CD4-positive, alpha-beta memory T cell (primary cell): ENCODE results near the gene ISM1. TPM values are rescaled to one million over a fixed set of nuclear protein-coding genes. Genes with fewer than 3 reads are reported as not detected.
A peak's percentile ranks its signal among the peaks of the same experiment; 100 is the strongest.

Experiments
- CTCF ChIA-PET: fragments of 350-600 bp; sonication (Branson Sonifier 250); formaldehyde crosslinking; loops from one replicate; lab custom pipeline; 2021; ENCODE audit warnings: inconsistent platforms; ENCODE audit not compliant: partially characterized antibody; lab: Charles Lee
- POLR2A ChIA-PET: fragments of 350-600 bp; sonication (Branson Sonifier 250); formaldehyde crosslinking; loops from one replicate; lab custom pipeline; 2021; ENCODE audit not compliant: partially characterized antibody; lab: Charles Lee
- DNase-seq, 5 donors: peaks; one replicate each; pipeline versions ENCODE4 v3.0.0 to v3.0.0-alpha.2; 2020 to 2022; ENCODE audit warnings: mixed read lengths in 1 of 5
- H3K27ac ChIP-seq: one replicate; pipeline ENCODE4 v1.7.0; 2013; ENCODE audit warnings: low read depth, low read length
- H3K27me3 ChIP-seq: 2 replicates; pipeline ENCODE4 v1.7.0; 2013; ENCODE audit warnings: mild to moderate bottlenecking, low read length, moderate library complexity; ENCODE audit not compliant: insufficient read depth
- H3K36me3 ChIP-seq: 2 replicates; pipeline ENCODE4 v1.7.0; 2013; ENCODE audit warnings: mild to moderate bottlenecking, low read length, moderate library complexity; ENCODE audit not compliant: insufficient read depth
- H3K4me1 ChIP-seq: 2 replicates; pipeline ENCODE4 v1.7.0; 2013; ENCODE audit warnings: mild to moderate bottlenecking, low read length, moderate library complexity; ENCODE audit not compliant: insufficient read depth
- H3K4me3 ChIP-seq, 2 donors: one replicate each; pipeline ENCODE4 v1.7.0; 2013; ENCODE audit warnings: low read length in 2 of 2, mild to moderate bottlenecking in 1 of 2
- H3K9me3 ChIP-seq, 2 donors: one replicate each; pipeline ENCODE4 v1.7.0; 2013; ENCODE audit warnings: low read length in 2 of 2, control low read depth in 1 of 2; ENCODE audit not compliant: control insufficient read depth in 1 of 2
- H3K27ac Mint-ChIP-seq, 7 donors: one replicate each; pipeline ENCODE4 v1.8.0; 2020 to 2021; ENCODE audit warnings: mixed read lengths in 7 of 7, mild to moderate bottlenecking in 6 of 7, inconsistent platforms in 3 of 7, moderate library complexity in 3 of 7
- H3K27me3 Mint-ChIP-seq, 2 donors: one replicate each; pipeline ENCODE4 v1.8.0; 2020 to 2021; ENCODE audit warnings: mixed read lengths in 2 of 2
- H3K36me3 Mint-ChIP-seq, 2 donors: one replicate each; pipeline ENCODE4 v1.8.0; 2020 to 2021; ENCODE audit warnings: mixed read lengths in 2 of 2, inconsistent platforms in 1 of 2, mild to moderate bottlenecking in 1 of 2
- H3K4me1 Mint-ChIP-seq, 4 donors: one replicate each; pipeline ENCODE4 v1.8.0; 2020 to 2021; ENCODE audit warnings: mixed read lengths in 4 of 4, mild to moderate bottlenecking in 1 of 4
- H3K4me3 Mint-ChIP-seq, 8 donors: one replicate each; pipeline ENCODE4 v1.8.0; 2020 to 2021; ENCODE audit warnings: mixed read lengths in 8 of 8, mild to moderate bottlenecking in 7 of 8, moderate library complexity in 6 of 8, inconsistent platforms in 3 of 8
- H3K9me3 Mint-ChIP-seq, 8 donors: one replicate each; pipeline ENCODE4 v1.8.0; 2020 to 2021; ENCODE audit warnings: mixed read lengths in 8 of 8, mild to moderate bottlenecking in 5 of 8, inconsistent platforms in 3 of 8, moderate library complexity in 1 of 8
- intact Hi-C: fragments of 100-400 bp; cut with micrococcal nuclease; formaldehyde crosslinking; loops from one replicate; pipeline ENCODE4 v1.15.1; 2023
- polyA plus RNA-seq, 2 donors: library from polyadenylated mRNA; unstranded; fragments of 300-500 nt; fragmentation: Illumina TruSeq; gene quantifications; one replicate each; pipeline ENCODE4 v1.2.3, GENCODE V29; 2021
- total RNA-seq, 2 experiments: library from RNA; stranded (reverse); gene quantifications; one replicate each; pipeline ENCODE4 v1.2.3, GENCODE V29; 2021

The ISM1 gene
- total and polyA plus RNA-seq, 4 experiments from 2014 or later: 2.5 to 7.7 (median 4.0) TPM

DNA sequence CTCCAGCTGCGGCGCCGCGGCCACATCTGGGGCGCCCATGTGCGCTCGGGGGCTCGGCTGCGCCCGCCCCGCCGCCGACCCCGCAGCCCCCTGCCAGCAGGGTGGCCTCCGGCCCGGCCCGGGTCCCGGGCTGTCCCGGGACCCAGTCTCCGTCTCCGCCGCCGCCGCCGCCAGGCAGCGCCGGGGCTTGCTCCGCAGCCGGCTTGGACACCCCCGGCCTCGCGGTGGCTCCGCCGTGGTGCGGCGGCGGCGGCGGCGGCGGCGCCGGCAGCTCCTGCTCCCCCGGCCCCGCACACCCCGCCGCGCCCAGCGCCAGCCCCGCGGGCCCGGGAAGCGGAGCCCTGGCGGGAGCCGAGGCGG is 219 bp downstream of the ISM1 start:
- H3K4me1 ChIP-seq: peaks cover 20% of the 10 kb centered on the region
- ChIA-PET POLR2A (interaction anchor here (1.0 to 4.9 kb wide), 9 partner anchors 8 to 41 kb away, joined by 3 to 56 read pairs (median 5); no protein-coding TSS in a partner anchor), CTCF (interaction anchor here (1.1 to 1.9 kb wide), 3 partner anchors 22 to 81 kb away, joined by 3 to 6 read pairs (median 5); no protein-coding TSS in a partner anchor)
- peaks cover 0 to 2% (median 0%) of the 10 kb centered on the region in 8 donors for H3K9me3 Mint-ChIP-seq
- H3K27ac ChIP-seq: no peak overlapping the region
- no peaks in the 10 kb centered on the region for H3K36me3 Mint-ChIP-seq
- H3K36me3 ChIP-seq: no peaks in the 10 kb centered on the region
- H3K4me3 Mint-ChIP-seq: peak overlapping the region in 3 of 8 donors; percentile 13 to 90 (median 35)
- H3K4me3 ChIP-seq: no peak overlapping the region
- peaks cover 6 to 23% of the 10 kb centered on the region in 2 donors for H3K27me3 Mint-ChIP-seq
- no peaks in the 10 kb centered on the region for H3K9me3 ChIP-seq
- H3K27me3 ChIP-seq: peaks cover 12% of the 10 kb centered on the region
- intact Hi-C loops: loop anchor here (1.0 to 10.0 kb wide), 4 partner anchors 10 to 564 kb away; partner anchors contain the start of genes ESF1 and NDUFAF5
- DNase-seq: peak in 1 of 5 donors; percentile 35
- peaks cover 4 to 31% (median 15%) of the 10 kb centered on the region in 4 donors for H3K4me1 Mint-ChIP-seq
- H3K27ac Mint-ChIP-seq: no peak overlapping the region

DNA sequence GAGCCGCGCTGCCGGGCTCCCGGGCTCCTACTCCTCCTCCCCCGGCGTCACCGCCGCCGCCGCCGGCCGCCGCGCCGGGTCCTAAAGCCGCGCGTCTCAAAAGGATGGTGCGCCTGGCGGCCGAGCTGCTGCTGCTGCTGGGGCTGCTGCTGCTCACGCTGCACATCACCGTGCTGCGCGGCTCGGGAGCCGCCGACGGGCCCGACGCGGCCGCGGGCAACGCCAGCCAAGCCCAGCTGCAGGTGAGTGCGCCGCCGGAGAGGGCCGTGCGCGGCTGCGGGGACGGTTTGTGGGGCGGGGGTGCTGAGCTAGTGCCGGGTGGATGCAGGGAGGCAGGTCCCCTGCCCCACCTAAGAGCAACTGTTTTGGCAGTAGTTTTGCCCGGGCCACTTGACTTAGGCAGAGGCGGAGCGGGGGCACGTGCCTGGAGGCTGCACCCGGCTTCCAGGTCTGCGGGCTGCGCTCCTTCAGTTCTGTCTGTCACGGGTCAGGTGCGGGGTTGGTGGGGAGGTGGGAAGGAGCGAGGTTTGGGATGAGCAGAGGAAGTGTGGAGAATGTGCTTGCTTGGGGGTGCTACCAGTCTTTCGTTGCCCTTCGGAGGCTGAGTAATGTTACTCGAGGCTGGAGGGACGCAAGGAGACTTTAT is 722 bp downstream of the ISM1 start:
- peaks cover 20% of the 10 kb centered on the region for H3K4me1 ChIP-seq
- H3K4me3 ChIP-seq: peak overlapping the region; percentile 52 to 60
- peak overlapping the region; percentile 43 for H3K27ac ChIP-seq
- POLR2A ChIA-PET: interaction anchor here (1.0 to 4.9 kb wide), 10 partner anchors 8 to 41 kb away, joined by 3 to 56 read pairs (median 4); no protein-coding TSS in a partner anchor
- intact Hi-C loops: loop anchor here (1.0 to 10.0 kb wide), 4 partner anchors 10 to 563 kb away; partner anchors contain the start of genes ESF1 and NDUFAF5
- DNase-seq: peak; percentile 73 to 80 (median 78)
- peak overlapping the region; percentile 71 to 93 (median 89) for H3K27ac Mint-ChIP-seq
- H3K27me3 ChIP-seq: peaks cover 12% of the 10 kb centered on the region
- peak overlapping the region; percentile 85 to 95 (median 88) for H3K4me3 Mint-ChIP-seq
- H3K36me3 Mint-ChIP-seq: peaks cover 0 to 3% of the 10 kb centered on the region in 2 donors
- no peaks in the 10 kb centered on the region for H3K9me3 ChIP-seq
- no peaks in the 10 kb centered on the region for H3K36me3 ChIP-seq
- H3K9me3 Mint-ChIP-seq: peaks cover 0 to 6% (median 0%) of the 10 kb centered on the region in 8 donors
- H3K27me3 Mint-ChIP-seq: peaks cover 6 to 20% of the 10 kb centered on the region in 2 donors
- CTCF ChIA-PET: interaction anchor here (1.2 to 1.9 kb wide), 2 partner anchors 45 to 81 kb away, joined by 5 to 6 read pairs; no protein-coding TSS in a partner anchor
- peaks cover 7 to 31% (median 16%) of the 10 kb centered on the region in 4 donors for H3K4me1 Mint-ChIP-seq

DNA sequence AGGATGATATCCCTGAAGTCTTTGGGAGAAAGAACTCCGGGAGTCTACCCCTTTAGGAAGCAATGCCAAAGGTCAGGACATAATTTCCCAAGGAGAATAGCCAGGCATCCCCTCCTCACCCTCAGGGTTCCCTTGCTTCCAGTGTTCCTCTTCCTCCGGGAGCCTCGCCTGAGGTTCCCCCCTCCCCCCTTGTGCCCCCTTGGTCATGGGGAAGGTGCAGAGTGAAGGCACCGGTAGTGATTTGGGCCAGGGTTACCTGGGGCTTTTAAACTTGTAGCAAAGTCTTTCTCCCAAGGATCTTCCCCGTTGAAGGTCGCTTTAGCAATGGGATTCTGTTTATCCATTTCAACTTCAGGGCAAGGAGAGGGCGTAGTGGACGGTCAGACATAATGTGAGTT is 1.2 kb downstream of the ISM1 start:
- Mint-ChIP-seq H3K27ac (peak overlapping the region; percentile 71 to 93 (median 89)), H3K36me3 (peaks cover 0 to 3% of the 10 kb centered on the region in 2 donors), H3K9me3 (peaks cover 0 to 10% (median 0%) of the 10 kb centered on the region in 8 donors), H3K4me1 (peaks cover 7 to 31% (median 16%) of the 10 kb centered on the region in 4 donors), H3K27me3 (peaks cover 6 to 20% of the 10 kb centered on the region in 2 donors), H3K4me3 (peak overlapping the region; percentile 85 to 95 (median 88))
- Histone ChIP-seq H3K9me3 (no peaks in the 10 kb centered on the region), H3K36me3 (no peaks in the 10 kb centered on the region), H3K27me3 (peaks cover 12% of the 10 kb centered on the region), H3K4me3 (peak overlapping the region in 1 of 2 donors; percentile 60), H3K27ac (no peak overlapping the region), H3K4me1 (peaks cover 20% of the 10 kb centered on the region)
- DNase-seq: no peak
- ChIA-PET CTCF (interaction anchor here (1.2 to 1.7 kb wide), 2 partner anchors 38 to 44 kb away, joined by 3 to 5 read pairs; no protein-coding TSS in a partner anchor), POLR2A (interaction anchor here (1.1 to 4.9 kb wide), 6 partner anchors 7 to 40 kb away, joined by 3 to 56 read pairs (median 12); no protein-coding TSS in a partner anchor)
- intact Hi-C loops: loop anchor here (10.0 kb wide), 1 partner anchor 562 kb away; the partner anchor contains the start of genes ESF1 and NDUFAF5

DNA sequence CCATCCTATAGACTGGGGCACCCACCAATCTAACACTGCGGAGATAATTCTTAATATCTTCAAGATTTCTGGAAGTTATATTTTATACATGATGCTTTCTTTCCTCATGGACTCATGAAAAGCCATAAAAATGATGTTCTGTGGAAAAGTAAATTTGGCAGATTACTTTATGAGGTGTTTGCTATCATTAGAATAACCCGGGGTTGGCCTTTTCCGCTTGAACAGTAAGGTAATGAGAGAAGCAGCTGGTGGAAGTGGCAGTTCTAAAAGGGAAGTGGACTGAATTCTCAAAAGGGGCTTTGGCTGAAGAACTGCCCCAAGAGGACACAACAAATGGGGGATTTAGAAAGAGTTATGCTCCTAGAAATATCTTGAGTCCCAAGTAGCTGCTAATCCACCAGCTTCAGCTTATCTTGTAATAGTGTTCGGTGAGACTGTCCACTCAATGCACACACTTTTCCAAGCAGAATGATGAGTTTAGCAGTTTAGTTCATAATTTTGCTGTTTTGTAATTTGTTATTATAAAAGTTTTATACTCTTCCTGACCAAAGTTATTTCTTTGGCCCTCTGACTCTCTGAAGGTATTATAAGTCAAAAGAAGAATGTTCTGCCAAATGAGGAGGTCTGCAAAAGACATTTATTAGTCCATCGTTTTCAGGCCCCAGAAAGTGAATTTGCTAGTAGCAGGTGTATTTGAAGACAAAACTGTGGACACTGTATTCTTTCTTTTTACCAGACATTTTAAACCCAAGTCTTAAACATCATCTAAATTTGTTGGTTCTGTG is 2.9 kb downstream of the ISM1 start:
- Mint-ChIP-seq H3K4me1 (peaks cover 11 to 37% (median 21%) of the 10 kb centered on the region in 4 donors), H3K9me3 (peaks cover 0 to 10% (median 0%) of the 10 kb centered on the region in 8 donors), H3K27ac (peak overlapping the region in 6 of 7 donors; percentile 11 to 84 (median 39)), H3K36me3 (peaks cover 0 to 3% of the 10 kb centered on the region in 2 donors), H3K4me3 (peak overlapping the region in 2 of 8 donors; percentile 3 to 47), H3K27me3 (peaks cover 6% of the 10 kb centered on the region in 2 donors)
- Histone ChIP-seq H3K9me3 (no peaks in the 10 kb centered on the region), H3K36me3 (no peaks in the 10 kb centered on the region), H3K27ac (no peak overlapping the region), H3K27me3 (peaks cover 10% of the 10 kb centered on the region), H3K4me3 (no peak overlapping the region), H3K4me1 (peaks cover 27% of the 10 kb centered on the region)
- ChIA-PET POLR2A (interaction anchor here (4.9 kb wide), 1 partner anchor 24 kb away, joined by 56 read pairs; no protein-coding TSS in a partner anchor), CTCF (interaction anchor here (1.7 kb wide), 1 partner anchor 36 kb away, joined by 3 read pairs; no protein-coding TSS in a partner anchor)
- no peak for DNase-seq
- intact Hi-C loops: loop anchor here (10.0 kb wide), 1 partner anchor 561 kb away; the partner anchor contains the start of genes ESF1 and NDUFAF5

DNA sequence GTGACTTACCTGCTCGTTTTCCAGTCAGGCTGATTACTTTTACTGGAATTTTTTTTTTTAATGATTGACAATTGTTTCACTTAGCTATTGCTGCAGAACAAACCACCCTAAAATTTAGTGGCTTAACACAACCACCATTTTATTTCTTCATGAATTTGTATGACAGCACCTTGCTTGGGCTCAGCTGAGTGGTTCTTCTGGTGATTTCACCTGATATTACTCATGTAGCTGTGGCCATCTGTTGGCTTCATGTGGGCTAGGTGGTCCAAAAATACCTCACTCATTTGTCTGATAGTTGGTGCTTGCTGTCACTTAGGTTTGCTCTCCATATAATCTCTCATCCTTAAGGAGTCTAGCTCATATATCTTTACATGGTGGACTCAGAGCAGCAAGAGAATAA is 5.3 kb downstream of the ISM1 start:
- Mint-ChIP-seq H3K36me3 (peaks cover 0 to 3% of the 10 kb centered on the region in 2 donors), H3K4me1 (peaks cover 27 to 50% (median 38%) of the 10 kb centered on the region in 4 donors), H3K27ac (peak overlapping the region in 4 of 7 donors; percentile 22 to 58 (median 35)), H3K27me3 (peaks cover 0 to 3% of the 10 kb centered on the region in 2 donors), H3K4me3 (no peak overlapping the region), H3K9me3 (peaks cover 0 to 9% (median 1%) of the 10 kb centered on the region in 8 donors)
- intact Hi-C loops: loop anchor here (10.0 kb wide), 1 partner anchor 558 kb away; the partner anchor contains the start of genes ESF1 and NDUFAF5
- CTCF ChIA-PET: interaction anchor here (0.8 to 1.1 kb wide), 3 partner anchors 9 to 23 kb away, joined by 3 read pairs; no protein-coding TSS in a partner anchor
- POLR2A ChIA-PET: interaction anchor here (1.2 kb wide), 1 partner anchor 21 kb away, joined by 3 read pairs; no protein-coding TSS in a partner anchor
- peaks cover 41% of the 10 kb centered on the region for H3K4me1 ChIP-seq
- no peaks in the 10 kb centered on the region for H3K27me3 ChIP-seq
- no peaks in the 10 kb centered on the region for H3K36me3 ChIP-seq
- no peak overlapping the region for H3K4me3 ChIP-seq
- H3K9me3 ChIP-seq: no peaks in the 10 kb centered on the region
- DNase-seq: no peak
- H3K27ac ChIP-seq: no peak overlapping the region

DNA sequence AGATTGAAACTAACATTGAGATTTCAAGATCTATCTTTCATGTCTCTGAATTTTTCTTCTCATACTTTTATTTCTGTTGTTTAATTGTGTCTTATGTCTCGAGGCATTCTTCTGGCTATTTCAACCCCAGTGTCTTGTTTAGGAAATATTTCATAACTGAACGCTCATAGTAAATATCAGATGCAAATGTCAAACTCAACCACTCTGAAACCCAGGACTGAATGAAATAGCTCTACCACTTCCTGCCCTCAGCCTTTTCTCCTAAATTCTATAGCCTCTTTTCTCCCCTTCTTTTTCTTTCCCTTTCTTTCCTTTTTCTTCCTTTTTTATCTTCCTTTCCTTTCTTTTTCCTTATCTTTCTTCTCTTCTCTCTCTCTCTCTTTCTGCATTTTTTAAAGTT is 7.7 kb downstream of the ISM1 start:
- H3K36me3 ChIP-seq: no peaks in the 10 kb centered on the region
- H3K9me3 ChIP-seq: no peaks in the 10 kb centered on the region
- peak overlapping the region in 7 of 8 donors; percentile 30 to 81 (median 76) for H3K4me3 Mint-ChIP-seq
- ChIA-PET CTCF (no interaction called here), POLR2A (interaction anchor here (1.0 to 2.1 kb wide), 3 partner anchors 8 to 19 kb away, joined by 3 to 18 read pairs (median 6); partner anchors contain the start of gene ISM1)
- H3K4me1 ChIP-seq: peaks cover 44% of the 10 kb centered on the region
- peaks cover 0 to 3% of the 10 kb centered on the region in 2 donors for H3K36me3 Mint-ChIP-seq
- H3K4me1 Mint-ChIP-seq: peaks cover 36 to 51% (median 46%) of the 10 kb centered on the region in 4 donors
- no peak for DNase-seq
- H3K9me3 Mint-ChIP-seq: peaks cover 0 to 9% (median 1%) of the 10 kb centered on the region in 8 donors
- H3K27me3 Mint-ChIP-seq: no peaks in the 10 kb centered on the region
- H3K27ac ChIP-seq: no peak overlapping the region
- H3K4me3 ChIP-seq: no peak overlapping the region
- intact Hi-C loops: loop anchor here (10.0 kb wide), 1 partner anchor 556 kb away; the partner anchor contains the start of genes ESF1 and NDUFAF5
- H3K27me3 ChIP-seq: no peaks in the 10 kb centered on the region
- peak overlapping the region; percentile 66 to 99 (median 97) for H3K27ac Mint-ChIP-seq
